WTC11 (cell line): ENCODE data around the gene GALNTL6. TPM values are rescaled to one million over a fixed set of nuclear protein-coding genes. Genes with fewer than 3 reads are reported as not detected.

ENCODE experiments used
- ATAC-seq: fragments of 200-7000 bp; cut with Tn5 transposase; 2 replicates; pipeline ENCODE4 v1.10.0; 2021; ENCODE audit warnings: mild to moderate bottlenecking, moderate library complexity
- CTCF ChIA-PET: fragments of 300-600 bp; sonication (Branson Sonifier 250); formaldehyde crosslinking; loops from one replicate; lab custom pipeline; 2021; ENCODE audit warnings: antibody characterized with exemption; lab: Charles Lee
- POLR2A ChIA-PET: fragments of 350-600 bp; sonication (Branson Sonifier 250); formaldehyde crosslinking; loops from one replicate; lab custom pipeline; 2021; ENCODE audit warnings: antibody characterized with exemption; lab: Charles Lee
- DNase-seq: peaks from one replicate; pipeline ENCODE4 v3.0.0; 2021; ENCODE audit warnings: low spot score
- H3K27ac Mint-ChIP-seq: 2 replicates; pipeline ENCODE4 v1.8.0; 2021; ENCODE audit warnings: mixed read lengths
- H3K27me3 Mint-ChIP-seq: 2 replicates; pipeline ENCODE4 v1.8.0; 2021; ENCODE audit warnings: low read depth, mild to moderate bottlenecking, moderate library complexity, mixed read lengths
- H3K36me3 Mint-ChIP-seq: 2 replicates; pipeline ENCODE4 v1.8.0; 2021; ENCODE audit warnings: mixed read lengths
- H3K4me1 Mint-ChIP-seq: 2 replicates; pipeline ENCODE4 v1.8.0; 2022; ENCODE audit warnings: mixed read lengths
- H3K4me3 Mint-ChIP-seq: 2 replicates; pipeline ENCODE4 v1.8.0; 2021; ENCODE audit warnings: mild to moderate bottlenecking, moderate library complexity, mixed read lengths
- H3K9me3 Mint-ChIP-seq: 2 replicates; pipeline ENCODE4 v1.8.0; 2021; ENCODE audit warnings: mixed read lengths
- ATF1 ChIP-seq: sonication (generic); formaldehyde crosslinking; IDR thresholded peaks from 2 replicates; pipeline ENCODE4 v1.8.1; 2023; ENCODE audit warnings: mild to moderate bottlenecking, moderate library complexity, missing genetic modification reagents
- EMX1 ChIP-seq: fragments of 250-450 bp; sonication (Bioruptor Pico); IDR thresholded peaks from 2 replicates; pipeline ENCODE4 v1.8.0; 2021; ENCODE audit warnings: mild to moderate bottlenecking
- HMGXB4 ChIP-seq: sonication (generic); formaldehyde crosslinking; IDR thresholded peaks from 2 replicates; pipeline ENCODE4 v1.8.1; 2023; ENCODE audit warnings: mild to moderate bottlenecking, moderate library complexity, missing genetic modification reagents
- MLX ChIP-seq: sonication (generic); formaldehyde crosslinking; IDR thresholded peaks from 2 replicates; pipeline ENCODE4 v1.8.1; 2023; ENCODE audit warnings: mild to moderate bottlenecking, missing genetic modification reagents, moderate library complexity
- NFATC4 ChIP-seq: fragments of 250-450 bp; sonication (Bioruptor Pico); IDR thresholded peaks from 2 replicates; pipeline ENCODE4 v1.9.0; 2021; ENCODE audit warnings: mild to moderate bottlenecking
- NFYB ChIP-seq: sonication (generic); formaldehyde crosslinking; conservative IDR thresholded peaks from 2 replicates; pipeline ENCODE4 v1.8.0; 2022; ENCODE audit warnings: low read depth, missing genetic modification reagents
- NR2C2 ChIP-seq: sonication (generic); formaldehyde crosslinking; IDR thresholded peaks from 2 replicates; pipeline ENCODE4 v1.8.0; 2022; ENCODE audit warnings: mild to moderate bottlenecking, missing genetic modification reagents
- PRRX2 ChIP-seq: fragments of 250-450 bp; sonication (Bioruptor Pico); IDR thresholded peaks from 2 replicates; pipeline ENCODE4 v1.8.0; 2021; ENCODE audit warnings: mild to moderate bottlenecking
- SMAD3 ChIP-seq: sonication (generic); formaldehyde crosslinking; IDR thresholded peaks from 2 replicates; pipeline ENCODE4 v1.8.0; 2022; ENCODE audit warnings: missing genetic modification reagents, mild to moderate bottlenecking, borderline replicate concordance
- STAT6 ChIP-seq: sonication (generic); formaldehyde crosslinking; conservative IDR thresholded peaks from 2 replicates; pipeline ENCODE4 v1.8.1; 2023; ENCODE audit warnings: mild to moderate bottlenecking, low read depth, missing genetic modification reagents, moderate library complexity
- TCF7 ChIP-seq: sonication (generic); formaldehyde crosslinking; IDR thresholded peaks from 2 replicates; pipeline ENCODE4 v1.8.0; 2022; ENCODE audit warnings: mild to moderate bottlenecking, low read depth, missing genetic modification reagents, moderate library complexity
- ZNF219 ChIP-seq: sonication (generic); formaldehyde crosslinking; IDR thresholded peaks from 2 replicates; pipeline ENCODE4 v1.8.0; 2023; ENCODE audit warnings: missing genetic modification reagents, mild to moderate bottlenecking, borderline replicate concordance
- ZNF232 ChIP-seq: sonication (generic); formaldehyde crosslinking; IDR thresholded peaks from 2 replicates; pipeline ENCODE4 v1.8.0; 2022; ENCODE audit warnings: mild to moderate bottlenecking, missing genetic modification reagents
- ZNF263 ChIP-seq: sonication (generic); formaldehyde crosslinking; IDR thresholded peaks from 2 replicates; pipeline ENCODE4 v1.8.1; 2022; ENCODE audit warnings: low read depth, mild to moderate bottlenecking, moderate library complexity, missing genetic modification reagents
- total RNA-seq: library from RNA; stranded (reverse); gene quantifications from 3 replicates; pipeline ENCODE4 v1.2.3, GENCODE V29; 2021
- TF ChIP-seq, protein P1 (sequence below): fragments of 250-450 bp; sonication (Bioruptor Pico); IDR thresholded peaks from 2 replicates; pipeline ENCODE4 v1.8.0; 2021; ENCODE audit warnings: mild to moderate bottlenecking
- TF ChIP-seq, protein P2 (sequence below): sonication (generic); formaldehyde crosslinking; IDR thresholded peaks from 2 replicates; pipeline ENCODE4 v1.8.0; 2022; ENCODE audit warnings: mild to moderate bottlenecking, missing genetic modification reagents
- TF ChIP-seq, protein P3 (sequence below): sonication (generic); formaldehyde crosslinking; IDR thresholded peaks from 2 replicates; pipeline ENCODE4 v1.8.0; 2022; ENCODE audit warnings: mild to moderate bottlenecking, missing genetic modification reagents
- TF ChIP-seq, protein P4 (sequence below): sonication (generic); formaldehyde crosslinking; IDR thresholded peaks from 2 replicates; pipeline ENCODE4 v1.8.1; 2022; ENCODE audit warnings: low read depth, missing genetic modification reagents, borderline replicate concordance

Gene GALNTL6
- total RNA-seq, 1 experiment from 2014 or later, result 0.24 TPM

- TF ChIP-seq NR2C2 (CRISPR knock-in tag) (no peak), PRRX2 (CRISPR knock-in tag) (no peak)
- TF ChIP-seq, protein P1, sequence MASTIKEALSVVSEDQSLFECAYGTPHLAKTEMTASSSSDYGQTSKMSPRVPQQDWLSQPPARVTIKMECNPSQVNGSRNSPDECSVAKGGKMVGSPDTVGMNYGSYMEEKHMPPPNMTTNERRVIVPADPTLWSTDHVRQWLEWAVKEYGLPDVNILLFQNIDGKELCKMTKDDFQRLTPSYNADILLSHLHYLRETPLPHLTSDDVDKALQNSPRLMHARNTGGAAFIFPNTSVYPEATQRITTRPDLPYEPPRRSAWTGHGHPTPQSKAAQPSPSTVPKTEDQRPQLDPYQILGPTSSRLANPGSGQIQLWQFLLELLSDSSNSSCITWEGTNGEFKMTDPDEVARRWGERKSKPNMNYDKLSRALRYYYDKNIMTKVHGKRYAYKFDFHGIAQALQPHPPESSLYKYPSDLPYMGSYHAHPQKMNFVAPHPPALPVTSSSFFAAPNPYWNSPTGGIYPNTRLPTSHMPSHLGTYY (CRISPR knock-in tag), result no peak
- Mint-ChIP-seq H3K4me1 (peaks cover 18% of the 10 kb centered on the region), H3K4me3 (no peak overlapping the region), H3K9me3 (peaks cover 9% of the 10 kb centered on the region), H3K27me3 (no peaks in the 10 kb centered on the region), H3K27ac (no peak overlapping the region), H3K36me3 (0 out of 2 replicates have a peak, but pooled peaks cover 3% of the 10 kb centered on the region)
- ChIA-PET CTCF (no interaction called here), POLR2A (no interaction called here)
- DNase-seq, result no peak
- ATAC-seq, result no peak
Observed at GRCh38 chr4:171919314-171919713, 106.1 kb downstream of the GALNTL6 start.

DNA sequence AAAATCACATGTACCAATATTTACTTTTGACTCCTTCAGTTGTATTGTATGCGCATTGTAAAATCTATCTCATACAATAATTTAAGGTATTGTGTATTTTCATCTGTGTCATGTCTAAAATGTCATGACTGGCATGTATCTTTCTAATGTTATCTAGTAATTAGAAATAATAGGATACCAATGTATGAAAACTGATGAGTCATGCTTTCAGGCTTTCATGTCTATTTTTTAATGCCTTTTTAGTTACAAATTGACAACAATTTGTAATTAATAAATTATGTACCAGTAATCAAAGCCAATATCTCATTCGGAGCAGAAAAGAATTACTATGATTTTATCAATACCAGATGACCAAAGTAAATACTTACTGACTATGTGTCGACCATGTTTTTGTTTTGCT, 107.7 kb downstream of the GALNTL6 start:
- H3K36me3 Mint-ChIP-seq, result 0 out of 2 replicates have a peak, but pooled peaks cover 3% of the 10 kb centered on the region
- H3K4me3 Mint-ChIP-seq, result no peak overlapping the region
- H3K27me3 Mint-ChIP-seq, result no peaks in the 10 kb centered on the region
- CTCF ChIA-PET, result no interaction called here
- peaks cover 9% of the 10 kb centered on the region for H3K9me3 Mint-ChIP-seq
- DNase-seq, result no peak
- ATAC-seq, result no peak
- TF ChIP-seq, protein P2, sequence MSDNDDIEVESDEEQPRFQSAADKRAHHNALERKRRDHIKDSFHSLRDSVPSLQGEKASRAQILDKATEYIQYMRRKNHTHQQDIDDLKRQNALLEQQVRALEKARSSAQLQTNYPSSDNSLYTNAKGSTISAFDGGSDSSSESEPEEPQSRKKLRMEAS (CRISPR knock-in tag), result no peak
- TF ChIP-seq ZNF232 (CRISPR knock-in tag) (no peak), ATF1 (CRISPR knock-in tag) (no peak), SMAD3 (CRISPR knock-in tag) (no peak), NFYB (no peak), ZNF263 (CRISPR knock-in tag) (no peak), ZNF219 (CRISPR knock-in tag) (no peak), PRRX2 (CRISPR knock-in tag) (no peak), EMX1 (no peak), STAT6 (CRISPR knock-in tag) (no peak), TCF7 (CRISPR knock-in tag) (no peak), HMGXB4 (CRISPR knock-in tag) (no peak), NFATC4 (CRISPR knock-in tag) (no peak), MLX (CRISPR knock-in tag) (no peak)
- TF ChIP-seq, protein P3, sequence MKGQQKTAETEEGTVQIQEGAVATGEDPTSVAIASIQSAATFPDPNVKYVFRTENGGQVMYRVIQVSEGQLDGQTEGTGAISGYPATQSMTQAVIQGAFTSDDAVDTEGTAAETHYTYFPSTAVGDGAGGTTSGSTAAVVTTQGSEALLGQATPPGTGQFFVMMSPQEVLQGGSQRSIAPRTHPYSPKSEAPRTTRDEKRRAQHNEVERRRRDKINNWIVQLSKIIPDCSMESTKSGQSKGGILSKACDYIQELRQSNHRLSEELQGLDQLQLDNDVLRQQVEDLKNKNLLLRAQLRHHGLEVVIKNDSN, result no peak
- TF ChIP-seq, protein P4, sequence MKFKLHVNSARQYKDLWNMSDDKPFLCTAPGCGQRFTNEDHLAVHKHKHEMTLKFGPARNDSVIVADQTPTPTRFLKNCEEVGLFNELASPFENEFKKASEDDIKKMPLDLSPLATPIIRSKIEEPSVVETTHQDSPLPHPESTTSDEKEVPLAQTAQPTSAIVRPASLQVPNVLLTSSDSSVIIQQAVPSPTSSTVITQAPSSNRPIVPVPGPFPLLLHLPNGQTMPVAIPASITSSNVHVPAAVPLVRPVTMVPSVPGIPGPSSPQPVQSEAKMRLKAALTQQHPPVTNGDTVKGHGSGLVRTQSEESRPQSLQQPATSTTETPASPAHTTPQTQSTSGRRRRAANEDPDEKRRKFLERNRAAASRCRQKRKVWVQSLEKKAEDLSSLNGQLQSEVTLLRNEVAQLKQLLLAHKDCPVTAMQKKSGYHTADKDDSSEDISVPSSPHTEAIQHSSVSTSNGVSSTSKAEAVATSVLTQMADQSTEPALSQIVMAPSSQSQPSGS, result no peak
- peaks cover 28% of the 10 kb centered on the region for H3K4me1 Mint-ChIP-seq
- POLR2A ChIA-PET, result no interaction called here
- H3K27ac Mint-ChIP-seq, result no peak overlapping the region
